Adrenal gland (tissue), 5 donors: Measurements from ENCODE around the gene ABI3BP.

ENCODE experiments used
- CTCF ChIP-seq, 6 experiments: fragments of 450-650 bp in 4 of 6; fragments of 200-600 bp in 2 of 6; sonication (generic) in 1 of 6; IDR thresholded peaks; 1 replicate in 5 of 6; 2 replicates in 1 of 6; pipeline versions ENCODE4 v1.5.1 to v1.8.0; 2016 to 2021; ENCODE audit warnings: antibody characterized with exemption in 6 of 6, mild to moderate bottlenecking in 2 of 6, moderate library complexity in 1 of 6
- POLR2A ChIP-seq, 2 donors: fragments of 450-650 bp; IDR thresholded peaks; one replicate each; pipeline ENCODE4 v1.6.1; 2017; ENCODE audit warnings: antibody characterized with exemption in 2 of 2, mild to moderate bottlenecking in 2 of 2, moderate library complexity in 1 of 2
- donor health status: DM: no; HTN: no; CAD: no.

GRCh38 chr3:100715176-100715575, 278.0 kb downstream of the ABI3BP start:
- TF ChIP-seq CTCF (IDR thresholded peaks at IDR 0.05) (no peak), POLR2A (IDR thresholded peaks at IDR 0.05) (no peak)
